Astrocyte (in vitro differentiated cells and primary cell): ENCODE data around the gene OR8D2. TPM values are rescaled to one million over a fixed set of nuclear protein-coding genes. Genes with fewer than 3 reads are reported as not detected.

ENCODE experiments used
- DNase-seq: peaks from one replicate; pipeline ENCODE4 v3.0.0-alpha.2; 2010; ENCODE audit warnings: low read depth
- FAIRE-seq: peaks from 2 replicates; lab custom pipeline; 2011; peaks lifted over from hg19 to GRCh38; lab: Jason Lieb, UNC
- H2AFZ ChIP-seq: 2 replicates; pipeline ENCODE4 v1.6.0; 2012; ENCODE audit warnings: low read depth, low read length, inconsistent platforms
- H3K27ac ChIP-seq: 2 replicates; pipeline ENCODE4 v1.5.1; 2011; ENCODE audit warnings: low read depth, low read length, inconsistent platforms
- H3K27me3 ChIP-seq: 2 replicates; pipeline ENCODE4 v1.6.0; 2011; ENCODE audit warnings: low read length, inconsistent platforms; ENCODE audit not compliant: insufficient read depth
- H3K36me3 ChIP-seq: 2 replicates; pipeline ENCODE4 v1.5.1; 2011; ENCODE audit warnings: low read length, inconsistent platforms; ENCODE audit not compliant: insufficient read depth
- H3K4me1 ChIP-seq: 2 replicates; pipeline ENCODE4 v1.5.1; 2011; ENCODE audit warnings: low read length, inconsistent platforms; ENCODE audit not compliant: insufficient read depth
- H3K4me2 ChIP-seq: 2 replicates; pipeline ENCODE4 v1.6.0; 2012; ENCODE audit warnings: low read length, inconsistent platforms
- H3K4me3 ChIP-seq: 2 replicates; pipeline ENCODE4 v1.5.1; 2011; ENCODE audit warnings: low read depth, mild to moderate bottlenecking, low read length, inconsistent platforms; ENCODE audit not compliant: insufficient read depth
- H3K79me2 ChIP-seq: 2 replicates; pipeline ENCODE4 v1.6.0; 2012; ENCODE audit warnings: mild to moderate bottlenecking, low read length, inconsistent platforms; ENCODE audit not compliant: insufficient read depth
- H3K9ac ChIP-seq: 2 replicates; pipeline ENCODE4 v1.6.0; 2012; ENCODE audit warnings: mild to moderate bottlenecking, low read length, inconsistent platforms
- H3K9me3 ChIP-seq: 2 replicates; pipeline ENCODE4 v1.5.1; 2012; ENCODE audit warnings: low read depth, mild to moderate bottlenecking, low read length, inconsistent platforms; ENCODE audit not compliant: insufficient read depth
- H4K20me1 ChIP-seq: 2 replicates; pipeline ENCODE4 v1.6.0; 2012; ENCODE audit warnings: low read length, inconsistent platforms; ENCODE audit not compliant: insufficient read depth
- H3K27ac Mint-ChIP-seq: one replicate; pipeline ENCODE4 v1.8.0; 2021; ENCODE audit warnings: mild to moderate bottlenecking, mixed read lengths; ENCODE audit not compliant: unreplicated experiment
- H3K27me3 Mint-ChIP-seq: one replicate; pipeline ENCODE4 v1.8.0; 2021; ENCODE audit warnings: low read depth, mixed read lengths; ENCODE audit not compliant: unreplicated experiment
- H3K36me3 Mint-ChIP-seq: one replicate; pipeline ENCODE4 v1.8.0; 2021; ENCODE audit warnings: low read depth, mixed read lengths; ENCODE audit not compliant: unreplicated experiment
- H3K4me1 Mint-ChIP-seq: one replicate; pipeline ENCODE4 v1.8.0; 2021; ENCODE audit warnings: low read depth, mixed read lengths; ENCODE audit not compliant: unreplicated experiment
- H3K4me3 Mint-ChIP-seq: one replicate; pipeline ENCODE4 v1.8.0; 2021; ENCODE audit warnings: mild to moderate bottlenecking, moderate library complexity, mixed read lengths; ENCODE audit not compliant: unreplicated experiment
- H3K9me3 Mint-ChIP-seq: one replicate; pipeline ENCODE4 v1.8.0; 2021; ENCODE audit warnings: mild to moderate bottlenecking, mixed read lengths; ENCODE audit not compliant: unreplicated experiment
- EZH2 ChIP-seq: IDR thresholded peaks from 2 replicates; pipeline ENCODE4 v1.6.1; 2012; ENCODE audit warnings: mild to moderate bottlenecking, low read length, inconsistent platforms; ENCODE audit not compliant: insufficient read depth
- total RNA-seq: library from RNA; stranded (reverse); gene quantifications from 2 replicates; pipeline ENCODE4 v1.2.1, GENCODE V29; 2021
- TF ChIP-seq, protein P1 (sequence below): IDR thresholded peaks from 2 replicates; pipeline ENCODE4 v1.5.1; 2011; ENCODE audit warnings: low read depth, mild to moderate bottlenecking, inconsistent platforms, low read length, moderate library complexity; ENCODE audit not compliant: insufficient read depth

Gene OR8D2
- total RNA-seq, 1 donor from 2014 or later = not detected

DNA sequence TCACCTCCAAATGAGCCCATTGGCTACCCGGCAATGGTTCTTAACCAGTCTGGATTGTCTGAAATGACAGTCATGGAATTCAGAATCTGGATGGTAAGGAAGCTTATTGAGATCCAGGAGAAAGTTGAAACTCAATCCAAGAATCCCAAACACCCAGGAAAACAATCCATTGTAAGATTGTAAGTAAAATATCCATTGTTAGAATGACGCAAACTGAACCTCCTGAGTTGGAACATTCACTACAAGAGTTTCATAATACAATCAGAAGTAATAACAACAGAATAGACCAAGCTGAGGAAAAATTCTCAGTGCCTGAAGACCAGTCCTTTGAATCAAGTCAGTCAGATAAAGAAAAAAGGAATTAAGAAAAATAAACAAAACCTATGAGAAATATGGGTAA is 41.7 kb downstream of the OR8D2 start:
- no peak overlapping the region for H3K27ac ChIP-seq
- Mint-ChIP-seq H3K9me3 (peaks cover 3% of the 10 kb centered on the region), H3K27me3 (no peaks in the 10 kb centered on the region), H3K36me3 (no peaks in the 10 kb centered on the region), H3K27ac (no peak overlapping the region), H3K4me1 (no peaks in the 10 kb centered on the region), H3K4me3 (no peak overlapping the region)
- H4K20me1 ChIP-seq = no peaks in the 10 kb centered on the region
- H3K4me3 ChIP-seq = no peak overlapping the region
- H3K9me3 ChIP-seq = no peaks in the 10 kb centered on the region
- no peak overlapping the region for H2AFZ ChIP-seq
- H3K36me3 ChIP-seq = no peaks in the 10 kb centered on the region
- FAIRE-seq (no peak), DNase-seq (peak; percentile 14)
- H3K4me2 ChIP-seq = no peak overlapping the region
- no peaks in the 10 kb centered on the region for H3K4me1 ChIP-seq
- H3K27me3 ChIP-seq = peaks cover 3% of the 10 kb centered on the region
- TF ChIP-seq, protein P1, sequence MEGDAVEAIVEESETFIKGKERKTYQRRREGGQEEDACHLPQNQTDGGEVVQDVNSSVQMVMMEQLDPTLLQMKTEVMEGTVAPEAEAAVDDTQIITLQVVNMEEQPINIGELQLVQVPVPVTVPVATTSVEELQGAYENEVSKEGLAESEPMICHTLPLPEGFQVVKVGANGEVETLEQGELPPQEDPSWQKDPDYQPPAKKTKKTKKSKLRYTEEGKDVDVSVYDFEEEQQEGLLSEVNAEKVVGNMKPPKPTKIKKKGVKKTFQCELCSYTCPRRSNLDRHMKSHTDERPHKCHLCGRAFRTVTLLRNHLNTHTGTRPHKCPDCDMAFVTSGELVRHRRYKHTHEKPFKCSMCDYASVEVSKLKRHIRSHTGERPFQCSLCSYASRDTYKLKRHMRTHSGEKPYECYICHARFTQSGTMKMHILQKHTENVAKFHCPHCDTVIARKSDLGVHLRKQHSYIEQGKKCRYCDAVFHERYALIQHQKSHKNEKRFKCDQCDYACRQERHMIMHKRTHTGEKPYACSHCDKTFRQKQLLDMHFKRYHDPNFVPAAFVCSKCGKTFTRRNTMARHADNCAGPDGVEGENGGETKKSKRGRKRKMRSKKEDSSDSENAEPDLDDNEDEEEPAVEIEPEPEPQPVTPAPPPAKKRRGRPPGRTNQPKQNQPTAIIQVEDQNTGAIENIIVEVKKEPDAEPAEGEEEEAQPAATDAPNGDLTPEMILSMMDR = no peak
- TF ChIP-seq EZH2 = no peak
- H3K79me2 ChIP-seq = no peaks in the 10 kb centered on the region
- H3K9ac ChIP-seq = no peak overlapping the region

DNA sequence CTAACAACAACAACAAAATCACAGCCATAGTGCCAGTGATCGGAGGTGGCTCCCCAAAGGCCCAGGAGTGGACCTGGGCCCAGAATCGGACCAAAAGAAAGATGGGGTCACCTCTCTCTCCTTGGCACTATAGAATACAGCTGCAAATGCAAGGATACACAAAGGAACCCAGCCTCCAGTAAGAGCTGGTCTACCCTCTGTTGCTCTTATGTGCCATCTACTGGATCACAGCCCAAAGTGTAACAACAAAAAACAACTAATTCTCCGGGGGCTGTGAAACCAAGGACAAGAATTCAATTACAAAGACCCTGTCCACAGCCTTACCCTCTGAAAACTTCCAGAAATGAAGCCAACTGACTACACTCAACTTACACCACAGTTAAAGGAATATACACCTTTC is 42.2 kb downstream of the OR8D2 start:
- no peaks in the 10 kb centered on the region for H3K9me3 ChIP-seq
- Mint-ChIP-seq H3K9me3 (peaks cover 3% of the 10 kb centered on the region), H3K27ac (no peak overlapping the region), H3K4me1 (no peaks in the 10 kb centered on the region), H3K27me3 (no peaks in the 10 kb centered on the region), H3K4me3 (no peak overlapping the region), H3K36me3 (no peaks in the 10 kb centered on the region)
- H3K4me1 ChIP-seq = no peaks in the 10 kb centered on the region
- H2AFZ ChIP-seq = no peak overlapping the region
- H3K4me2 ChIP-seq = no peak overlapping the region
- no peaks in the 10 kb centered on the region for H4K20me1 ChIP-seq
- peaks cover 3% of the 10 kb centered on the region for H3K27me3 ChIP-seq
- H3K79me2 ChIP-seq = no peaks in the 10 kb centered on the region
- no peaks in the 10 kb centered on the region for H3K36me3 ChIP-seq
- no peak overlapping the region for H3K4me3 ChIP-seq
- H3K9ac ChIP-seq = no peak overlapping the region
- no peak for FAIRE-seq
- no peak overlapping the region for H3K27ac ChIP-seq
- no peak for TF ChIP-seq EZH2
- TF ChIP-seq, protein P1 = no peak
- no peak for DNase-seq

- H2AFZ ChIP-seq = no peak overlapping the region
- Mint-ChIP-seq H3K9me3 (peaks cover 3% of the 10 kb centered on the region), H3K4me3 (no peak overlapping the region)
Measured at GRCh38 chr11:124277207-124277606, 42.8 kb downstream of the OR8D2 start.

More at GRCh38 chr11:124277207-124277606, 42.8 kb downstream of the OR8D2 start:
- no peaks in the 10 kb centered on the region for H3K79me2 ChIP-seq
- Mint-ChIP-seq H3K36me3 (no peaks in the 10 kb centered on the region), H3K27ac (no peak overlapping the region), H3K4me1 (no peaks in the 10 kb centered on the region), H3K27me3 (no peaks in the 10 kb centered on the region)
- H3K27ac ChIP-seq = no peak overlapping the region
- no peak overlapping the region for H3K4me2 ChIP-seq
- FAIRE-seq = no peak
- H3K36me3 ChIP-seq = no peaks in the 10 kb centered on the region
- H3K4me3 ChIP-seq = no peak overlapping the region
- no peaks in the 10 kb centered on the region for H4K20me1 ChIP-seq
- H3K9ac ChIP-seq = no peak overlapping the region
- TF ChIP-seq, protein P1 = no peak
- no peak for TF ChIP-seq EZH2
- no peaks in the 10 kb centered on the region for H3K9me3 ChIP-seq
- H3K27me3 ChIP-seq = peaks cover 3% of the 10 kb centered on the region
- H3K4me1 ChIP-seq = no peaks in the 10 kb centered on the region
- DNase-seq = no peak
